PC-9 (cell line): Measurements from ENCODE around the gene EML5. TPM values are rescaled to one million over a fixed set of nuclear protein-coding genes. Genes with fewer than 3 reads are reported as not detected.
A peak's percentile ranks its signal among the peaks of the same experiment; 100 is the strongest.

ENCODE experiments used
- BruUV-seq: library from RNA; stranded (reverse); fragments of 400-500 nt; replicated peaks from 2 replicates; lab custom pipeline; 2021; lab: Mats Ljungman, UMichigan
- CTCF ChIA-PET: fragments of 300-600 bp; sonication (Branson Sonifier 250); formaldehyde crosslinking; loops from one replicate; lab custom pipeline; 2022; ENCODE audit warnings: antibody characterized with exemption; lab: Charles Lee
- POLR2A ChIA-PET: fragments of 300-600 bp; sonication (Branson Sonifier 250); formaldehyde crosslinking; loops from one replicate; lab custom pipeline; 2022; ENCODE audit warnings: antibody characterized with exemption; ENCODE audit not compliant: unreplicated experiment; lab: Charles Lee
- DNase-seq, 2 experiments: peaks; one replicate each; pipeline versions ENCODE4 v3.0.0 to v3.0.0-alpha.2; 2015 to 2022; ENCODE audit warnings: mixed read lengths in 1 of 2
- H2AFZ ChIP-seq: fragments of 200-600 bp; sonication (generic); 2 replicates; pipeline ENCODE4 v1.8.1; 2017; ENCODE audit warnings: antibody characterized with exemption
- H3F3A ChIP-seq: fragments of 200-600 bp; sonication (generic); 2 replicates; pipeline ENCODE4 v1.8.1; 2017; ENCODE audit warnings: antibody characterized with exemption, mild to moderate bottlenecking, low read depth; ENCODE audit not compliant: insufficient read depth
- H3K27ac ChIP-seq: fragments of 200-600 bp; sonication (generic); 2 replicates; pipeline ENCODE4 v1.6.1; 2016; ENCODE audit warnings: mixed run types
- H3K27me3 ChIP-seq: fragments of 200-600 bp; sonication (generic); 2 replicates; pipeline ENCODE4 v1.6.1; 2016; ENCODE audit warnings: low read depth, mixed run types; ENCODE audit not compliant: insufficient read depth
- H3K36me3 ChIP-seq: fragments of 200-600 bp; sonication (generic); 2 replicates; pipeline ENCODE4 v1.6.1; 2016; ENCODE audit warnings: low read depth, mixed run types
- H3K4me1 ChIP-seq: fragments of 200-600 bp; sonication (generic); replicated peaks from 2 replicates; pipeline ENCODE4 v1.6.1; 2016; ENCODE audit warnings: mixed run types; ENCODE audit not compliant: insufficient read depth
- H3K4me2 ChIP-seq: fragments of 200-600 bp; sonication (generic); 2 replicates; pipeline ENCODE4 v1.6.1; 2017; ENCODE audit warnings: mixed run types
- H3K4me3 ChIP-seq: fragments of 200-600 bp; sonication (generic); 2 replicates; pipeline ENCODE4 v1.6.1; 2016; ENCODE audit warnings: mixed run types
- H3K79me2 ChIP-seq: fragments of 200-600 bp; sonication (generic); 2 replicates; pipeline ENCODE4 v1.6.1; 2017; ENCODE audit warnings: low read depth, mixed run types
- H3K9me2 ChIP-seq: fragments of 200-600 bp; sonication (generic); 2 replicates; pipeline ENCODE4 v1.8.1; 2017; ENCODE audit warnings: mild to moderate bottlenecking; ENCODE audit not compliant: insufficient read depth
- H3K9me3 ChIP-seq: fragments of 200-600 bp; sonication (generic); 2 replicates; pipeline ENCODE4 v1.8.1; 2016; ENCODE audit warnings: low read depth; ENCODE audit not compliant: insufficient read depth
- H4K20me1 ChIP-seq: fragments of 200-600 bp; sonication (generic); 2 replicates; pipeline ENCODE4 v1.8.1; 2017; ENCODE audit not compliant: insufficient read depth
- CTCF ChIP-seq: fragments of 200-600 bp; sonication (generic); conservative IDR thresholded peaks from 2 replicates; pipeline ENCODE4 v1.6.1; 2017; ENCODE audit warnings: mixed run types, antibody characterized with exemption, mild to moderate bottlenecking, moderate library complexity
- EZH2 ChIP-seq: fragments of 200-600 bp; sonication (generic); IDR thresholded peaks from 2 replicates; pipeline ENCODE4 v1.8.0; 2017; ENCODE audit warnings: antibody characterized with exemption, low read depth
- intact Hi-C: fragments of 100-400 bp; cut with micrococcal nuclease; formaldehyde crosslinking; loops from one replicate; pipeline ENCODE4 v1.10.0; 2022; ENCODE audit not compliant: unreplicated experiment
- total RNA-seq: library from RNA; stranded (reverse); gene quantifications from 2 replicates; pipeline ENCODE4 v1.2.3, GENCODE V29; 2021

The EML5 gene
- total RNA-seq, 1 experiment from 2014 or later, result 0.46 TPM

- Histone ChIP-seq H3K9me3 (no peaks in the 10 kb centered on the region), H3K4me3 (no peak overlapping the region), H3K4me2 (no peak overlapping the region), H3K9me2 (no peaks in the 10 kb centered on the region), H3F3A (no peaks in the 10 kb centered on the region), H3K36me3 (no peaks in the 10 kb centered on the region), H3K79me2 (no peaks in the 10 kb centered on the region), H3K27ac (no peak overlapping the region), H2AFZ (no peak overlapping the region), H3K27me3 (no peaks in the 10 kb centered on the region), H3K4me1 (no peaks in the 10 kb centered on the region), H4K20me1 (no peaks in the 10 kb centered on the region)
- TF ChIP-seq EZH2 (no peak), CTCF (peak; percentile 52)
- no TSS peak for BruUV-seq
- CTCF ChIA-PET, result no interaction called here
- no peak for DNase-seq
- intact Hi-C loops, result no loop called here
- POLR2A ChIA-PET, result no interaction called here
Measured at GRCh38 chr14:88729159-88729558, 63.6 kb downstream of the EML5 start.

DNA sequence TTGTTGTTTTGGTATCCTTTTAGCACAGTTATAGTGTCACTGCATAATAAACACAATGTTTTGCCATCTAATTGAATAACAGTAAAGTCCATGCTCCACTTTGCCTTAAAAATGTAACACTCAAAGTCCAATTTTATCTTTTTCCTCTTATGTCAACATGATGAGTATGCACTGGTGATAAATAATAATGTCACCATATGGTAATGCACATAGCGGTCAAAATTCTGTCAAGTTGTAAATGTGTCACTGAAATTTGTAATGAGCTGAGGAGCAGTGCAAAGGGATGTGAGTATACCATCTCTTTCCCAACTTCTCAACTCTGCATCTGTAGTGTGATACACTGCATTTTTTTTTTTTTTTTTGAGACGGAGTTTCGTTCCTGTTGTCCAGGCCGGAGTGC, 65.7 kb downstream of the EML5 start:
- Histone ChIP-seq H3K4me1 (no peaks in the 10 kb centered on the region), H2AFZ (no peak overlapping the region), H3K27me3 (no peaks in the 10 kb centered on the region), H3K36me3 (no peaks in the 10 kb centered on the region), H3K4me2 (no peak overlapping the region), H3K27ac (no peak overlapping the region), H3K4me3 (no peak overlapping the region), H3K9me3 (no peaks in the 10 kb centered on the region), H3K9me2 (no peaks in the 10 kb centered on the region), H4K20me1 (no peaks in the 10 kb centered on the region), H3K79me2 (no peaks in the 10 kb centered on the region), H3F3A (no peaks in the 10 kb centered on the region)
- intact Hi-C loops, result no loop called here
- POLR2A ChIA-PET, result no interaction called here
- DNase-seq, result no peak
- TF ChIP-seq CTCF (no peak), EZH2 (no peak)
- CTCF ChIA-PET, result no interaction called here
- BruUV-seq, result no TSS peak

GRCh38 chr14:88710709-88711108, 82.0 kb downstream of the EML5 start:
- TF ChIP-seq CTCF (no peak), EZH2 (no peak)
- H3K36me3 ChIP-seq, result no peaks in the 10 kb centered on the region
- H3K27me3 ChIP-seq, result no peaks in the 10 kb centered on the region
- no peaks in the 10 kb centered on the region for H3K9me2 ChIP-seq
- H3K4me1 ChIP-seq, result no peaks in the 10 kb centered on the region
- DNase-seq, result no peak
- no peaks in the 10 kb centered on the region for H4K20me1 ChIP-seq
- no peaks in the 10 kb centered on the region for H3F3A ChIP-seq
- intact Hi-C loops, result no loop called here
- POLR2A ChIA-PET, result no interaction called here
- H2AFZ ChIP-seq, result no peak overlapping the region
- H3K79me2 ChIP-seq, result no peaks in the 10 kb centered on the region
- BruUV-seq, result no TSS peak
- no peak overlapping the region for H3K4me2 ChIP-seq
- H3K9me3 ChIP-seq, result no peaks in the 10 kb centered on the region
- CTCF ChIA-PET, result no interaction called here
- H3K4me3 ChIP-seq, result no peak overlapping the region
- no peak overlapping the region for H3K27ac ChIP-seq
